DND-41 (cell line): ENCODE data around the gene FBXO5.

Experiments used
- CTCF ChIP-seq: IDR thresholded peaks from 2 replicates; pipeline ENCODE4 v1.5.1; 2012; ENCODE audit warnings: borderline replicate concordance, low read length, moderate library complexity, mild to moderate bottlenecking; ENCODE audit not compliant: poor library complexity, severe bottlenecking; ENCODE audit errors: extremely low read depth
- EZH2 ChIP-seq: IDR thresholded peaks from 3 replicates; pipeline ENCODE4 v1.6.1; 2012; ENCODE audit warnings: borderline replicate concordance, low read depth, mild to moderate bottlenecking, moderate library complexity, low read length, inconsistent platforms; ENCODE audit not compliant: severe bottlenecking

GRCh38 chr6:153028963-153029362 is 46.1 kb upstream of the FBXO5 start:
- TF ChIP-seq CTCF: no peak
- TF ChIP-seq EZH2: no peak
